HUES48 (cell line): ENCODE results near the gene SH3PXD2A.

Experiments
- H3K27ac ChIP-seq: one replicate; pipeline ENCODE4 v1.7.0; 2013; ENCODE audit warnings: low read depth, low read length, inconsistent platforms
- H3K27me3 ChIP-seq: 2 replicates; pipeline ENCODE4 v1.6.1; 2013; ENCODE audit warnings: mild to moderate bottlenecking, low read length; ENCODE audit not compliant: control insufficient read depth, insufficient read depth
- H3K36me3 ChIP-seq: 2 replicates; pipeline ENCODE4 v1.6.1; 2013; ENCODE audit warnings: low read length; ENCODE audit not compliant: control insufficient read depth, insufficient read depth
- H3K4me1 ChIP-seq: 2 replicates; pipeline ENCODE4 v1.6.1; 2013; ENCODE audit warnings: mild to moderate bottlenecking, low read length; ENCODE audit not compliant: control insufficient read depth, insufficient read depth
- H3K4me3 ChIP-seq: 2 replicates; pipeline ENCODE4 v1.5.1; 2013; ENCODE audit warnings: mild to moderate bottlenecking, low read depth, low read length
- H3K9ac ChIP-seq: 2 replicates; pipeline ENCODE4 v1.6.1; 2013; ENCODE audit warnings: mild to moderate bottlenecking, low read depth, low read length, moderate library complexity
- H3K9me3 ChIP-seq: 2 replicates; pipeline ENCODE4 v1.6.1; 2013; ENCODE audit warnings: low read length; ENCODE audit not compliant: control insufficient read depth, insufficient read depth

Gene SH3PXD2A

DNA sequence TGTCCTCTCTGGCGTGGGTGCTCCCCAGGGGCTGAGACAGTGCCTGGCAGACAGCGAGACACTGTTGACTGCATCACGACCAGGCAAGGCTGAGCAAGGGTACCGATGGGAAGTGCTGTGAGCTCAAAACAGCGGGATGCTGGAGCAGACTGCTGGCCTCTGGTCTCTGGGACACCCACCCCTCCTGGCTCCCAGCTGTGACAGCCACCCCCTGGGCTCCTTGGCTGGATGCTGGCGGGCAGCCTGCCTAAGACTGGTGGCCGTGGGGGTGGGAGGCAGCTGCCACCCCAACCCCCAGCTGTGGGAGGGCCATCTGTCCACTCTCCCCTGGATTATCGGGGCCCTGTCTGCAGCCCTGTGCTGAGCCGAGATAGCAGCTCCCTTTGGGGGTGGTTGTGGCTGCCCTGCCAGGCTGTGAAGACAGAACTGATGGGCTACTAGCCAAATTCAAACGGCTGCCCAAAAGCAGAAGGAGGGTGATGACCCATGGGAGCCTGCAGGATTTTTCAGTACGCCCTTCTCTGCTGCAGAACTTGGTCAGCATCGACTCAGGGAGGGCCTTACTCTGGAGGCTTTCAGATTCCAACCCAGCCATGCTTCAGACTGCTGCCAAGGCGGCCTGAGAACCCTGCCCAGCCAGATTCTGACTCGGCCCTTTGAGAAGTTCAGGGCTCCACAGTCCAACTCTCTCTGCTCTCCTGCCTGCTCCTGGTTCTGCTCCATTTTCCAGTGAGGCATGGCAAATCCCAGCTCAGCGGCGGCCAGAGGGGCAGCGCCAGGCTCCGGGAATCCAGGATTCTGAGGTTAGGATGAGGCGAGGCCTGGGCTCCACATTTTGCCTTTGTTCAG lies 236.6 kb downstream of the SH3PXD2A start:
- H3K27me3 ChIP-seq = no peaks in the 10 kb centered on the region
- no peaks in the 10 kb centered on the region for H3K36me3 ChIP-seq
- no peak overlapping the region for H3K9ac ChIP-seq
- no peak overlapping the region for H3K27ac ChIP-seq
- H3K9me3 ChIP-seq = no peaks in the 10 kb centered on the region
- peaks cover 3% of the 10 kb centered on the region; the same call in 1 of the 2 replicates for H3K4me1 ChIP-seq
- H3K4me3 ChIP-seq = no peak overlapping the region

DNA sequence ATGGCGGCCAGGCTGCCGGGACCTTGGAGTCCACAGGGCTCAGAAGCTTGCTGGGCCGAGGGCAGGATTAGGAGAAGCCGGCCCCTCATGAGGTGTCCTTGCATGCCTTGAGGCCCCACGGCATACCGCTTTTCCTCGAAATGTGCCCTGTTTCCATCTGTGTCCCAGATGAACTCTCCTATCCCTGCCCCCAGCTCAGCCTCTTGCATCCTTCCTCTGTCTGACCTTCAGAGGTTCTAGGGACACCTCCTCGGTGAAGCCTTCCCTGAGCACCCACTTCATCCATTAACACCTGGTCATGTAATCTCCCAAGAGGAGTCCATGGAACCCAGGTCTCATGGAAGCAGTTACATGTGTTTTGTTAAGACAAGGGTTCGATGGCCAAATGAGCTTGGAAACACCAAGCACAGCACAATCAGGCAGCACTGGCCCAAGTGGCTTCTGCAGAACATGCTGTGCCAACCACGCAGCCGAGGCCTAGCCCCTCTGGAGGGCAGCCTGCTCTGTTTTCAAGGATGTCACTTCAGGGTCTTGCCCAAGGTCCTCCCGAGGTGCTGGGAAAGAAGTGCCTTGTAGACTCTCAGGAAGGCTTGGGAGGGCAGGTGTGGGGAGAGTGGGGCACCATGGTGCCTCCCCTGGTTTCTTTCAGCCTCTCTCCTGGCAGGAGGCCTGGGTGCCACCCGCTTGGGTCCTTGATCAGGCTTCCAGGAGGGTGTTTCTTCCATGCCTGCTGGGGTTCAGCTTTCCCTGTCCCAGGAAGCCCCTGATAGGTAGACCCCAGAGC lies 237.6 kb downstream of the SH3PXD2A start:
- no peak overlapping the region for H3K9ac ChIP-seq
- no peaks in the 10 kb centered on the region for H3K9me3 ChIP-seq
- no peak overlapping the region for H3K27ac ChIP-seq
- H3K4me1 ChIP-seq = peaks cover 3% of the 10 kb centered on the region; the same call in 1 of the 2 replicates
- no peaks in the 10 kb centered on the region for H3K36me3 ChIP-seq
- no peak overlapping the region for H3K4me3 ChIP-seq
- no peaks in the 10 kb centered on the region for H3K27me3 ChIP-seq

DNA sequence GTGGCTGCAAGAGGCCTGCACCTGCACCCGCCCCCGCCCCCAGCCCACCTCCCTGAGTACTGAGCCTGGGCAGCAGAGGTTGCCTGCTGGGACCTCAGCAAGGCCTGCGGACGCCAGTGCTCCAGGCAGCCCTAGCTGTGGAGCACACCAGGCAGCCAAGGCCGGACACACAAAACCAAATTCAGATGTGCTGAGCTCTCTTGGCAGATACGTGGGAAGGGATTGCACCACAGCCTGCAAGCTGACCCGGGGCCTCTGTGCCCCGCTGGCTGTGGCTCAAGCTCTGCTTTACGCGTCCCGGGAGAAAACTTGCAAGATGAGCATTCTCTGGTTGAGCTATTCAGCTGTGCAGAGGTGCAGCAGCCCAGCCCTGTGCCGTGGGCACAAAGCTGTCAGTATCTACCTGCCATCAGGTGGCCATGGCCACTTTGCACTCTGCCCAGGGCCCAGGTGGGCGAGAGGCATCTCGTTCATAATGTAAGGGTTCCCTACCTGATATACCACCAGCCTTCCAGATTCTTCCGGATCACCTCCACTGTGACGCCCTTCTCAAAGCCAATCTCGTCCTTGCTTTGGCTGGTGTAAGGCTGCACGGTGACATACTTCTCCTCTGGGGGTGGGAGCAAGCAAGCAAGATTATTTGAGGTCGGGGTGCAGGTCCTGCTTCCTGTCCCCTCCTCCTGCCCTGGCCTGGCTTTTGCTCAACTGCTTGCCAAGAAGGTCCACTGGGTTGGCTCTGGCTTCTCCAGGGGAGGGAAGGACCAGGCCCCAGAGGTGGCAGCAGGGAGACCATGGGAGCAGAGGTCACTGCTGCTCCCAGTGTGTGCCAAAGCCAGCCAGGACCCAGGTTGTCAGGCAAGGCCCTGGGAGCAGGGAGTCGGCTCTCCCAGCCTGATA lies 238.4 kb downstream of the SH3PXD2A start:
- Histone ChIP-seq H3K4me1 (peaks cover 3% of the 10 kb centered on the region; the same call in 1 of the 2 replicates), H3K36me3 (no peaks in the 10 kb centered on the region), H3K9ac (no peak overlapping the region), H3K27me3 (no peaks in the 10 kb centered on the region), H3K9me3 (no peaks in the 10 kb centered on the region), H3K27ac (no peak overlapping the region), H3K4me3 (no peak overlapping the region)

GRCh38 chr10:103614306-103615158 lies 240.8 kb downstream of the SH3PXD2A start:
- peaks cover 3% of the 10 kb centered on the region; the same call in 1 of the 2 replicates for H3K4me1 ChIP-seq
- peak overlapping the region; percentile 11 for H3K27ac ChIP-seq
- H3K36me3 ChIP-seq = no peaks in the 10 kb centered on the region
- H3K9me3 ChIP-seq = no peaks in the 10 kb centered on the region
- H3K27me3 ChIP-seq = no peaks in the 10 kb centered on the region
- H3K9ac ChIP-seq = no peak overlapping the region
- no peak overlapping the region for H3K4me3 ChIP-seq

DNA sequence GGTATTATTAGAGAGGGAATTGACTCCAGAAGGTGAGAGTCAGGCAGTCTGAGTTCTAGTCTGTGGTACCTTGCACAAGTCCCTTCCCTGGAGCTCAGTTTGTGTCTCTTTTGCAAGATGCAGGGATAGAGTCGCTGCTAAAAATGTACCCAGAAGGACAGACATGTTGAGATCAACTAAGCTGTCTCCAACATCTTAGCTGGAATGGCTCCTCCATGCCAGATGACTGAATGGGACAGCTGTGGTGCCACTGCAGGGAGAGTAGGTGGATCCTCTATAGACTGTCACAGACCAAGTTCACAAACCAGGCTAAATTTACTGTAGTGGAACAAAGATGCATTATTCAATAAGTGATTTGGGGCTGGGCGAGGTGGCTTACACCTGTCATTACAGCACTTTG lies 241.8 kb downstream of the SH3PXD2A start:
- Histone ChIP-seq H3K27me3 (no peaks in the 10 kb centered on the region), H3K4me1 (peaks cover 3% of the 10 kb centered on the region; the same call in 1 of the 2 replicates), H3K27ac (no peak overlapping the region), H3K4me3 (no peak overlapping the region), H3K9ac (no peak overlapping the region), H3K9me3 (no peaks in the 10 kb centered on the region), H3K36me3 (no peaks in the 10 kb centered on the region)

GRCh38 chr10:103612462-103613365 lies 242.7 kb downstream of the SH3PXD2A start:
- H3K27ac ChIP-seq = no peak overlapping the region
- H3K4me1 ChIP-seq = peaks cover 3% of the 10 kb centered on the region; the same call in 1 of the 2 replicates
- no peaks in the 10 kb centered on the region for H3K36me3 ChIP-seq
- no peaks in the 10 kb centered on the region for H3K9me3 ChIP-seq
- H3K9ac ChIP-seq = no peak overlapping the region
- H3K4me3 ChIP-seq = no peak overlapping the region
- no peaks in the 10 kb centered on the region for H3K27me3 ChIP-seq

- H3K4me3 ChIP-seq = no peak overlapping the region
- no peaks in the 10 kb centered on the region for H3K9me3 ChIP-seq
- no peak overlapping the region for H3K9ac ChIP-seq
- H3K4me1 ChIP-seq = peaks cover 3% of the 10 kb centered on the region; the same call in 1 of the 2 replicates
- H3K27me3 ChIP-seq = no peaks in the 10 kb centered on the region
- no peak overlapping the region for H3K27ac ChIP-seq
- no peaks in the 10 kb centered on the region for H3K36me3 ChIP-seq
Measured at GRCh38 chr10:103610921-103611511, 244.4 kb downstream of the SH3PXD2A start.

- no peaks in the 10 kb centered on the region for H3K27me3 ChIP-seq
- H3K27ac ChIP-seq = no peak overlapping the region
- peaks cover 3% of the 10 kb centered on the region; the same call in 1 of the 2 replicates for H3K4me1 ChIP-seq
- H3K9me3 ChIP-seq = peaks cover 2% of the 10 kb centered on the region; the same call in 1 of the 2 replicates
- H3K4me3 ChIP-seq = no peak overlapping the region
- H3K36me3 ChIP-seq = no peaks in the 10 kb centered on the region
- H3K9ac ChIP-seq = no peak overlapping the region
Measured at GRCh38 chr10:103610083-103610472, 245.3 kb downstream of the SH3PXD2A start.
